SK-N-SH (cell line): ENCODE data around the gene PPP1R37. TPM values are rescaled to one million over a fixed set of nuclear protein-coding genes. Genes with fewer than 3 reads are reported as not detected.
A peak's percentile ranks its signal among the peaks of the same experiment; 100 is the strongest.

Source experiments
- CTCF ChIA-PET: fragments of 300-600, 350-600 bp; formaldehyde crosslinking; extraction: SDS; loops from one replicate; lab custom pipeline; 2021; lab: Yijun Ruan, JAX
- POLR2A ChIA-PET: fragments of 350-600 bp; sonication (Branson Sonifier 250); formaldehyde crosslinking; extraction: SDS; loops from one replicate; lab custom pipeline; 2020; ENCODE audit warnings: antibody characterized with exemption, inconsistent platforms; lab: Yijun Ruan, JAX
- DNase-seq: peaks from one replicate; pipeline ENCODE4 v3.0.0; 2012
- H2AFZ ChIP-seq: fragments of 200-600 bp; sonication (generic); 2 replicates; pipeline ENCODE4 v1.8.1; 2016; ENCODE audit warnings: antibody characterized with exemption, mild to moderate bottlenecking, low read depth
- H3F3A ChIP-seq: fragments of 200-600 bp; sonication (generic); replicated peaks from 2 replicates; pipeline ENCODE3; 2016; ENCODE audit warnings: antibody characterized with exemption, mild to moderate bottlenecking; ENCODE audit not compliant: insufficient read depth
- H3K27ac ChIP-seq, 2 experiments: fragments of 200-500 bp in 1 of 2; fragments of 200-600 bp in 1 of 2; sonication (Bioruptor generic) in 1 of 2; sonication (generic), shearing (Covaris generic) in 1 of 2; 2 replicates each; pipeline versions ENCODE4 v1.5.1 to v1.6.1; 2014 to 2016; ENCODE audit warnings: low read depth in 2 of 2, inconsistent platforms in 1 of 2, low read length in 1 of 2, mild to moderate bottlenecking in 1 of 2, mixed read lengths in 1 of 2
- H3K27me3 ChIP-seq: fragments of 200-600 bp; sonication (generic), shearing (Covaris generic); 2 replicates; pipeline ENCODE4 v1.6.1; 2016; ENCODE audit warnings: mixed run types; ENCODE audit not compliant: insufficient read depth
- H3K36me3 ChIP-seq, 2 experiments: fragments of 200-500 bp in 1 of 2; fragments of 200-600 bp in 1 of 2; sonication (Bioruptor generic) in 1 of 2; sonication (generic) in 1 of 2; replicated peaks in 1 of 2; 2 replicates each; pipeline versions ENCODE3 to v1.5.1; 2014 to 2016; ENCODE audit warnings: low read length in 1 of 2, mild to moderate bottlenecking in 1 of 2; ENCODE audit not compliant: insufficient read depth in 2 of 2, control insufficient read depth in 1 of 2
- H3K4me1 ChIP-seq, 2 experiments: fragments of 200-500 bp in 1 of 2; fragments of 200-600 bp in 1 of 2; sonication (Bioruptor generic) in 1 of 2; sonication (generic), shearing (Covaris generic) in 1 of 2; 2 replicates each; pipeline versions ENCODE4 v1.5.1 to v1.6.1; 2014 to 2016; ENCODE audit warnings: low read depth in 1 of 2, low read length in 1 of 2, mixed run types in 1 of 2; ENCODE audit not compliant: insufficient read depth in 2 of 2, control insufficient read depth in 1 of 2
- H3K4me2 ChIP-seq: fragments of 200-600 bp; sonication (generic), shearing (Covaris generic); 2 replicates; pipeline ENCODE4 v1.6.1; 2017; ENCODE audit warnings: mixed run types
- H3K4me3 ChIP-seq, 2 experiments: fragments of 200-500 bp in 1 of 2; fragments of 200-600 bp in 1 of 2; sonication (Bioruptor generic) in 1 of 2; sonication (generic), shearing (Covaris generic) in 1 of 2; 2 replicates each; pipeline versions ENCODE4 v1.5.1 to v1.8.1; 2014 to 2016; ENCODE audit warnings: low read depth in 2 of 2, inconsistent platforms in 1 of 2, low read length in 1 of 2, mild to moderate bottlenecking in 1 of 2, mixed read lengths in 1 of 2, moderate library complexity in 1 of 2
- H3K79me2 ChIP-seq: fragments of 200-600 bp; sonication (generic); 2 replicates; pipeline ENCODE4 v1.8.1; 2017; ENCODE audit warnings: mild to moderate bottlenecking; ENCODE audit not compliant: insufficient read depth
- H3K9ac ChIP-seq: fragments of 200-600 bp; sonication (generic); 2 replicates; pipeline ENCODE4 v1.6.1; 2017; ENCODE audit warnings: mixed run types
- H3K9me2 ChIP-seq: fragments of 200-600 bp; sonication (generic); 2 replicates; pipeline ENCODE4 v1.6.1; 2017; ENCODE audit warnings: mixed run types
- H3K9me3 ChIP-seq: fragments of 200-600 bp; sonication (generic); 2 replicates; pipeline ENCODE4 v1.6.1; 2017; ENCODE audit warnings: mixed run types, mild to moderate bottlenecking, moderate library complexity
- H4K20me1 ChIP-seq: fragments of 200-600 bp; sonication (generic); 2 replicates; pipeline ENCODE4 v1.6.1; 2017; ENCODE audit warnings: mild to moderate bottlenecking, mixed run types; ENCODE audit not compliant: insufficient read depth
- CTCF ChIP-seq: fragments of 200-600 bp; sonication (generic); IDR thresholded peaks from 2 replicates; pipeline ENCODE4 v1.6.1; 2017; ENCODE audit warnings: antibody characterized with exemption, mild to moderate bottlenecking, moderate library complexity
- ELF1 ChIP-seq: IDR thresholded peaks from 2 replicates; pipeline ENCODE4 v1.4.0; 2012
- EP300 ChIP-seq, 2 experiments: IDR thresholded peaks; 2 replicates each; pipeline versions ENCODE4 v1.4.0 to v1.6.1; 2012; ENCODE audit warnings: borderline replicate concordance in 1 of 2, low read depth in 1 of 2, low read length in 1 of 2
- FOSL2 ChIP-seq: IDR thresholded peaks from 2 replicates; pipeline ENCODE4 v1.4.0; 2012; ENCODE audit warnings: low read depth, mild to moderate bottlenecking, moderate library complexity, borderline replicate concordance
- FOXM1 ChIP-seq: IDR thresholded peaks from 2 replicates; pipeline ENCODE4 v1.4.0; 2012; ENCODE audit warnings: low read depth, mild to moderate bottlenecking
- GABPA ChIP-seq: IDR thresholded peaks from 2 replicates; pipeline ENCODE4 v1.4.0; 2012; ENCODE audit warnings: low read depth, mild to moderate bottlenecking
- GATA2 ChIP-seq: sonication (generic); formaldehyde crosslinking; IDR thresholded peaks from 2 replicates; pipeline ENCODE4 v1.5.0; 2020; ENCODE audit warnings: mild to moderate bottlenecking, missing genetic modification reagents
- IRF3 ChIP-seq: fragments of 150-350 bp; IDR thresholded peaks from 2 replicates; pipeline ENCODE4 v1.6.1; 2016; ENCODE audit warnings: mild to moderate bottlenecking, low read depth, low read length
- JUND ChIP-seq: IDR thresholded peaks from 2 replicates; pipeline ENCODE4 v1.4.0; 2012
- NFIC ChIP-seq: IDR thresholded peaks from 2 replicates; pipeline ENCODE4 v1.4.0; 2012; ENCODE audit warnings: borderline replicate concordance
- NRF1 ChIP-seq: IDR thresholded peaks from 2 replicates; pipeline ENCODE4 v1.6.1; 2012; ENCODE audit warnings: low read depth, mild to moderate bottlenecking, low read length
- RAD21 ChIP-seq: IDR thresholded peaks from 2 replicates; pipeline ENCODE4 v1.6.1; 2012; ENCODE audit warnings: mild to moderate bottlenecking, low read length
- REST ChIP-seq: IDR thresholded peaks from 2 replicates; pipeline ENCODE4 v1.6.1; 2012; ENCODE audit warnings: mild to moderate bottlenecking, low read depth, low read length, moderate library complexity
- RXRA ChIP-seq: IDR thresholded peaks from 2 replicates; pipeline ENCODE4 v1.4.0; 2012; ENCODE audit warnings: low read depth, mild to moderate bottlenecking, borderline replicate concordance
- SMC3 ChIP-seq: IDR thresholded peaks from 2 replicates; pipeline ENCODE4 v1.6.1; 2012; ENCODE audit warnings: low read depth, low read length, improper control_type of control experiment
- TCF12 ChIP-seq: IDR thresholded peaks from 2 replicates; pipeline ENCODE4 v1.4.0; 2012
- USF1 ChIP-seq: IDR thresholded peaks from 2 replicates; pipeline ENCODE4 v1.4.0; 2012; ENCODE audit warnings: low read depth, borderline replicate concordance
- YY1 ChIP-seq: IDR thresholded peaks from 2 replicates; pipeline ENCODE4 v1.4.0; 2012; ENCODE audit warnings: low read depth, mild to moderate bottlenecking
- ZBTB33 ChIP-seq: IDR thresholded peaks from 2 replicates; pipeline ENCODE4 v1.4.0; 2012; ENCODE audit warnings: low read depth, borderline replicate concordance
- WGBS: methylation state at CpG from one replicate; pipeline ENCODE4 v1.1.6; 2017; ENCODE audit warnings: low lambda C conversion rate; 5-methylcytosine and 5-hydroxymethylcytosine counted together
- polyA plus RNA-seq, 3 experiments: library from polyadenylated mRNA; depleted of rRNA; stranded (reverse); fragments of >200 nt; gene quantifications; 2 replicates each; pipeline ENCODE4 v1.2.3, GENCODE V29; 2012

PPP1R37 gene
- polyA plus RNA-seq, 1 of the 3 experiments (the other 2 are of a cell fraction), result 24.4 TPM

- no peaks in the 10 kb centered on the region for H4K20me1 ChIP-seq
- H3K27ac ChIP-seq, result no peak overlapping the region
- no peaks in the 10 kb centered on the region for H3K27me3 ChIP-seq
- no peak overlapping the region for H3K4me3 ChIP-seq
- no peaks in the 10 kb centered on the region for H3K4me1 ChIP-seq
- 88% methylated on average over 5 of the region's 10 CpGs for WGBS
- no peak overlapping the region for H3K4me2 ChIP-seq
- CTCF ChIA-PET, result interaction anchor here (5.5 kb wide), 1 partner anchor 9 kb away, joined by 43 read pairs; no protein-coding TSS in a partner anchor
- H3K9me2 ChIP-seq, result no peaks in the 10 kb centered on the region
- no peak overlapping the region for H2AFZ ChIP-seq
- H3F3A ChIP-seq, result no peaks in the 10 kb centered on the region
- no peaks in the 10 kb centered on the region for H3K79me2 ChIP-seq
- H3K9me3 ChIP-seq, result no peaks in the 10 kb centered on the region
- POLR2A ChIA-PET, result interaction anchor here (0.9 kb wide), 1 partner anchor 9 kb away, joined by 3 read pairs; no protein-coding TSS in a partner anchor
- peaks cover 10 to 53% of the 10 kb centered on the region in 2 experiments for H3K36me3 ChIP-seq
- no peak overlapping the region for H3K9ac ChIP-seq
- TF ChIP-seq CTCF (no peak), REST (no peak), EP300 (IDR thresholded peaks at IDR 0.05; ENCODE audit: borderline replicate concordance in 1 of 2, low read depth in 1 of 2, low read length in 1 of 2) (no peak), USF1 (no peak)
- DNase-seq, result peak; percentile 33
Observed at GRCh38 chr19:45068041-45068440, 24.9 kb upstream of the PPP1R37 start.

GRCh38 chr19:45069056-45069455 is 23.9 kb upstream of the PPP1R37 start:
- H3K4me3 ChIP-seq, result no peak overlapping the region
- no peaks in the 10 kb centered on the region for H3K79me2 ChIP-seq
- H3K4me1 ChIP-seq, result no peaks in the 10 kb centered on the region
- ChIA-PET POLR2A (no interaction called here), CTCF (interaction anchor here (5.5 kb wide), 1 partner anchor 10 kb away, joined by 43 read pairs; no protein-coding TSS in a partner anchor)
- no peaks in the 10 kb centered on the region for H3K27me3 ChIP-seq
- H3K9me2 ChIP-seq, result no peaks in the 10 kb centered on the region
- H2AFZ ChIP-seq, result no peak overlapping the region
- no peak overlapping the region for H3K27ac ChIP-seq
- no peaks in the 10 kb centered on the region for H4K20me1 ChIP-seq
- no peaks in the 10 kb centered on the region for H3F3A ChIP-seq
- H3K36me3 ChIP-seq, result peaks cover 4 to 48% of the 10 kb centered on the region in 2 experiments
- TF ChIP-seq NFIC, result no peak
- no peak for TF ChIP-seq RAD21
- no peak for TF ChIP-seq ELF1
- TF ChIP-seq RXRA, result no peak
- TF ChIP-seq SMC3, result no peak
- TF ChIP-seq JUND, result no peak
- no peak for TF ChIP-seq YY1
- TF ChIP-seq ZBTB33, result no peak
- no peak for TF ChIP-seq EP300 (IDR thresholded peaks at IDR 0.05; ENCODE audit: borderline replicate concordance in 1 of 2, low read depth in 1 of 2, low read length in 1 of 2)
- no peak for TF ChIP-seq IRF3
- TF ChIP-seq FOXM1, result no peak
- TF ChIP-seq GABPA, result no peak
- TF ChIP-seq FOSL2, result no peak
- no peak for TF ChIP-seq TCF12
- TF ChIP-seq GATA2 (CRISPR knock-in tag), result no peak
- TF ChIP-seq NRF1, result no peak
- TF ChIP-seq, all 33 proteins: peak for 0
- Histone ChIP-seq H3K4me2 (no peak overlapping the region), H3K9me3 (no peaks in the 10 kb centered on the region), H3K9ac (no peak overlapping the region)
- peak; percentile 36 for DNase-seq
- 89% methylated on average over 13 of the region's 13 CpGs for WGBS
